Subcutaneous adipose tissue (tissue), 4 donors: ENCODE measurements around the gene SLF2. TPM values are rescaled to one million over a fixed set of nuclear protein-coding genes. Genes with fewer than 3 reads are reported as not detected.

ENCODE experiments used
- total RNA-seq, 4 donors: library from RNA; depleted of rRNA; stranded (reverse); fragments of >200 nt; gene quantifications; one replicate each; pipeline ENCODE4 v1.1.0, GENCODE V29; 2016
- TF ChIP-seq, protein P1 (sequence below): fragments of 450-650 bp; IDR thresholded peaks from one replicate; pipeline ENCODE4 v1.5.1; 2016; ENCODE audit warnings: low read depth, mild to moderate bottlenecking, control low read depth, antibody characterized with exemption, moderate library complexity

Gene SLF2
- total RNA-seq, 4 donors from 2014 or later: 24.9 to 32.6 (median 28.5) TPM

DNA sequence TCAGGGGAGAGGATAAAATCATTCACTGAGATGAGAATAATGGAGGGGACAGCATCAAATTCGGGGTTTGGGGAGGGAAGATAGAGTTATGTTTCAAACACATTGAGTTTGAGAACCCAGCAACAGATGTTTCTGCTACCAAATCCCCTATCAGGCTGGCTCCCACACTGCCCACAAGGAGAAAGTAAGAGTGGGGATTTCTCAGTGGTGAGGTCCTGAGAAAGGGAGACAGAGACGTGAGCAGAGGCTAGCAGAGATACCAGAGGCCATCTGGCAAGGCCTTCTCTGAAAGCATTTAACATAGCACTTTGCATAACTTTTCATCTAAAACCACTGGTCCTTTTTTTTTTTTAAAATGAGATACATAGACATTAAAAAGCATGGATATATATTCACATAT, 7.8 kb upstream of the SLF2 start:
- TF ChIP-seq, protein P1, sequence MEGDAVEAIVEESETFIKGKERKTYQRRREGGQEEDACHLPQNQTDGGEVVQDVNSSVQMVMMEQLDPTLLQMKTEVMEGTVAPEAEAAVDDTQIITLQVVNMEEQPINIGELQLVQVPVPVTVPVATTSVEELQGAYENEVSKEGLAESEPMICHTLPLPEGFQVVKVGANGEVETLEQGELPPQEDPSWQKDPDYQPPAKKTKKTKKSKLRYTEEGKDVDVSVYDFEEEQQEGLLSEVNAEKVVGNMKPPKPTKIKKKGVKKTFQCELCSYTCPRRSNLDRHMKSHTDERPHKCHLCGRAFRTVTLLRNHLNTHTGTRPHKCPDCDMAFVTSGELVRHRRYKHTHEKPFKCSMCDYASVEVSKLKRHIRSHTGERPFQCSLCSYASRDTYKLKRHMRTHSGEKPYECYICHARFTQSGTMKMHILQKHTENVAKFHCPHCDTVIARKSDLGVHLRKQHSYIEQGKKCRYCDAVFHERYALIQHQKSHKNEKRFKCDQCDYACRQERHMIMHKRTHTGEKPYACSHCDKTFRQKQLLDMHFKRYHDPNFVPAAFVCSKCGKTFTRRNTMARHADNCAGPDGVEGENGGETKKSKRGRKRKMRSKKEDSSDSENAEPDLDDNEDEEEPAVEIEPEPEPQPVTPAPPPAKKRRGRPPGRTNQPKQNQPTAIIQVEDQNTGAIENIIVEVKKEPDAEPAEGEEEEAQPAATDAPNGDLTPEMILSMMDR: no peak

DNA sequence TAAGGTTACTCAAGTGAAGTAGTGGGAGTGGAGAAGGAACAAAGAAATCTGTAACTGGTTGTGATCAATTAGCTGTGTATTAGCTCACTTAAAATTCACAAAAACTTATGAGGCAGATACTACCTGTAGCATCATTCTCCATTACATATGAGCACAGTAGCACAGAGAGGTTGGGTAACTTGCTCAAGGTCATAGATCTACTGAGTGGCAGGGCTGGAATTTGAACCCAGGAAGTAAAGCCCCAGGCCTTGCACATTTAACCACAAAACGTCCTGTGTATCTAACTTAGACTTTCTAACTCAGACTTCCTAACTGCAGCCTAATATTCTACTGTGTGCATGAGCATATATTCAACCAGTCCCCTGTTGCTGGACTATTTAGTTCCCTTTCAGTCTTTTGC, 5.6 kb upstream of the SLF2 start:
- TF ChIP-seq, protein P1: no peak

DNA sequence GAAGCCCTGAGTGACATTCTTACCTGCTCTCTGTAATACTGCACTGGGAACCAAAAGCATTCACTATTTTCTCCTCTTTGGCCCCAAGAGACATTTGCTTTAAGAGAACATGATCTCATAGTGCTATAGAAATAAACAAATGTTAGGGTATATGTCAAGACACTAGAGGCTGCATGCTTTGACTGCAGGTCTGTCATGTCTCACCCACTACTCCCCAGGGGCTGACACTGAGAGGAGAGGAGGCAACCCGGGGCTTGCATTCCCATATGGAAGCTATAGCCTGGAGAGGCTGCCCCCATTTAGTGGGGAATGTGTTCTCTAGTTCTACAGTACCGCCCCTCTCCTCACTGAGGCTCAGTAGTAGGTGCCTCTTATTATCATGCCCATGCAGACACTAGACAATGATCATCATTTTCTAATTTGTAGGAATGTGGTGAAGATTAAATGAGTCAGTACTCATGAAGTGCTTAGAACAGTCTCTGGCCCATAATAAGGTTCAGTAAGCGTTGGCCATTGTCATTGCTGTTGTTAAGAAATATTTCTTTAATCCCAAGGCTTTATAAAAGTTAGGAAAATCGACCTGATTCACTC, 4.9 kb upstream of the SLF2 start:
- TF ChIP-seq, protein P1: no peak

- TF ChIP-seq, protein P1: no peak
Observed at GRCh38 chr10:100908378-100908777, 4.4 kb upstream of the SLF2 start.

- TF ChIP-seq, protein P1: no peak
Observed at GRCh38 chr10:100909501-100910263, 3.1 kb upstream of the SLF2 start.

GRCh38 chr10:100911472-100911871, 1.3 kb upstream of the SLF2 start:
- TF ChIP-seq, protein P1: no peak

- TF ChIP-seq, protein P1: no peak
Observed at GRCh38 chr10:100912013-100912604, 654 bp upstream of the SLF2 start.
